ENCODE data around the gene NSRP1. TPM values are rescaled to one million over a fixed set of nuclear protein-coding genes. Genes with fewer than 3 reads are reported as not detected.

The NSRP1 gene
- polyA plus RNA-seq, 3 donors: 7.2 to 19.9 (median 11.7) TPM

DNA sequence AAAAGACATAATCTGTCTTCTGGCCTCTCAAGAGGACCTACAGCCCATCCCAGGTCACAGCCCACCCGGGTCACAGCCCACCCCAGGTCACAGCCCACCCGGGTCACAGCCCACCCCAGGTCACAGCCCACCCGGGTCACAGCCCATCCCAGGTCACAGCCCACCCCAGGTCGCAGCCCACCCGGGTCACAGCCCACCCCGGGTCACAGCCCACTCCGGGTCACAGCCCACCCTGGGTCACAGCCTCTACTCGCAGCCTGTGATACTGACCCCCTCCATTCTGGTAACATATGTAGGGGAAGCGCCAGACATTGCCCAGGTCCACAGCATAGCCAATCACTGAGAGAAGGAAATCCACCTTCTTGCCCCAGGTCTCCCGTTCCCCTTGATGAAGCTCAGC is 104.7 kb downstream of the NSRP1 start:
- Mint-ChIP-seq H3K4me3 (no peak overlapping the region), H3K4me1 (no peaks in the 10 kb centered on the region), H3K27me3 (ENCODE audit: low read depth in 3 of 3) (peaks cover 5 to 10% (median 9%) of the 10 kb centered on the region in 3 donors), H3K27ac (no peak overlapping the region), H3K36me3 (no peaks in the 10 kb centered on the region), H3K9me3 (peaks cover 0 to 1% (median 0%) of the 10 kb centered on the region in 7 donors)
- H3K9me3 ChIP-seq (replicated peaks in 1 of 2; ENCODE audit: control insufficient read depth in 1 of 2, insufficient read depth in 1 of 2, low read length in 2 of 2): no peaks in the 10 kb centered on the region
- H3K36me3 ChIP-seq (replicated peaks in 1 of 2; ENCODE audit: control insufficient read depth in 1 of 2, insufficient read depth in 2 of 2, low read length in 2 of 2): no peaks in the 10 kb centered on the region
- H3K9ac ChIP-seq (ENCODE audit: insufficient read depth, low read length, poor library complexity, severe bottlenecking): no peak overlapping the region
- no peak overlapping the region for H3K4me2 ChIP-seq (replicated peaks; ENCODE audit: extremely low read depth, low read length, poor library complexity, severe bottlenecking)
- intact Hi-C loops (cut with micrococcal nuclease): no loop called here
- no peak overlapping the region for H2AFZ ChIP-seq (ENCODE audit: insufficient read depth, low read depth, low read length, poor library complexity, severe bottlenecking)
- no peaks in the 10 kb centered on the region for H3K27me3 ChIP-seq (ENCODE audit: control insufficient read depth in 2 of 2, insufficient read depth in 2 of 2, low read length in 2 of 2)
- H3K79me2 ChIP-seq (ENCODE audit: insufficient read depth, low read length): no peaks in the 10 kb centered on the region
- no peak for DNase-seq
- TF ChIP-seq, protein P1, sequence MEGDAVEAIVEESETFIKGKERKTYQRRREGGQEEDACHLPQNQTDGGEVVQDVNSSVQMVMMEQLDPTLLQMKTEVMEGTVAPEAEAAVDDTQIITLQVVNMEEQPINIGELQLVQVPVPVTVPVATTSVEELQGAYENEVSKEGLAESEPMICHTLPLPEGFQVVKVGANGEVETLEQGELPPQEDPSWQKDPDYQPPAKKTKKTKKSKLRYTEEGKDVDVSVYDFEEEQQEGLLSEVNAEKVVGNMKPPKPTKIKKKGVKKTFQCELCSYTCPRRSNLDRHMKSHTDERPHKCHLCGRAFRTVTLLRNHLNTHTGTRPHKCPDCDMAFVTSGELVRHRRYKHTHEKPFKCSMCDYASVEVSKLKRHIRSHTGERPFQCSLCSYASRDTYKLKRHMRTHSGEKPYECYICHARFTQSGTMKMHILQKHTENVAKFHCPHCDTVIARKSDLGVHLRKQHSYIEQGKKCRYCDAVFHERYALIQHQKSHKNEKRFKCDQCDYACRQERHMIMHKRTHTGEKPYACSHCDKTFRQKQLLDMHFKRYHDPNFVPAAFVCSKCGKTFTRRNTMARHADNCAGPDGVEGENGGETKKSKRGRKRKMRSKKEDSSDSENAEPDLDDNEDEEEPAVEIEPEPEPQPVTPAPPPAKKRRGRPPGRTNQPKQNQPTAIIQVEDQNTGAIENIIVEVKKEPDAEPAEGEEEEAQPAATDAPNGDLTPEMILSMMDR (IDR thresholded peaks at IDR 0.05): no peak
- WGBS (ENCODE audit: insufficient coverage): 100% methylated on average over 4 of the region's 10 CpGs
- no peak overlapping the region for H3K4me3 ChIP-seq (replicated peaks in 1 of 3; ENCODE audit: low read depth in 2 of 3, low read length in 3 of 3)
- H3K27ac ChIP-seq (ENCODE audit: low read depth in 1 of 2, low read length in 2 of 2): no peak overlapping the region
- no peaks in the 10 kb centered on the region for H4K20me1 ChIP-seq (ENCODE audit: insufficient read depth, low read length)
- H3K4me1 ChIP-seq (ENCODE audit: control insufficient read depth in 1 of 2, insufficient read depth in 2 of 2, low read length in 2 of 2): no peaks in the 10 kb centered on the region

DNA sequence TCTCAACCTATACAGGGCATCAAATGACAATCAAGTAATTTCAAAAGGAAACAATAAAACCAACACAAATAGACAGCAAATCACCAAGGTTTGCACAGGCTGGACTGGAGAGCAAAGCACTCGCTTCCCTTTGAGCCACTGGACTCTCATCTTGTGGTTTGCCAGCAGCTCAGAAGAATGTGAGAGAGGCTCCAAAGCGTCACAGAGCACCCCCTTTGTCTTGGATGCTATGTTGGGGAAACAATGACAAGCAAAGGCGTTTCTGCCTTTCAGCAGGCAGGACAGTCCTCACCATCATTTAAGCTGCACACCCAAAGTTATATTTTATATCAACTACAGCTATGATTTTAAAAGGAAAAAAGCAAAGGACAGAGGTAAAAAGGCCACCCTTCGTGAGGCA is 105.6 kb downstream of the NSRP1 start:
- H3K27ac ChIP-seq (ENCODE audit: low read depth in 1 of 2, low read length in 2 of 2): no peak overlapping the region
- H2AFZ ChIP-seq (ENCODE audit: insufficient read depth, low read depth, low read length, poor library complexity, severe bottlenecking): no peak overlapping the region
- no peak overlapping the region for H3K4me3 ChIP-seq (replicated peaks in 1 of 3; ENCODE audit: low read depth in 2 of 3, low read length in 3 of 3)
- no peak overlapping the region for H3K4me2 ChIP-seq (replicated peaks; ENCODE audit: extremely low read depth, low read length, poor library complexity, severe bottlenecking)
- WGBS (ENCODE audit: insufficient coverage): 100% methylated on average over 1 of the region's 4 CpGs
- Mint-ChIP-seq H3K27ac (no peak overlapping the region), H3K4me3 (no peak overlapping the region), H3K36me3 (no peaks in the 10 kb centered on the region), H3K4me1 (no peaks in the 10 kb centered on the region), H3K27me3 (ENCODE audit: low read depth in 3 of 3) (peaks cover 5 to 10% (median 9%) of the 10 kb centered on the region in 3 donors), H3K9me3 (peaks cover 0 to 1% (median 0%) of the 10 kb centered on the region in 7 donors)
- H3K27me3 ChIP-seq (ENCODE audit: control insufficient read depth in 2 of 2, insufficient read depth in 2 of 2, low read length in 2 of 2): no peaks in the 10 kb centered on the region
- intact Hi-C loops (cut with micrococcal nuclease): no loop called here
- H3K79me2 ChIP-seq (ENCODE audit: insufficient read depth, low read length): no peaks in the 10 kb centered on the region
- no peaks in the 10 kb centered on the region for H4K20me1 ChIP-seq (ENCODE audit: insufficient read depth, low read length)
- no peaks in the 10 kb centered on the region for H3K9me3 ChIP-seq (replicated peaks in 1 of 2; ENCODE audit: control insufficient read depth in 1 of 2, insufficient read depth in 1 of 2, low read length in 2 of 2)
- TF ChIP-seq, protein P1 (IDR thresholded peaks at IDR 0.05): no peak
- no peak overlapping the region for H3K9ac ChIP-seq (ENCODE audit: insufficient read depth, low read length, poor library complexity, severe bottlenecking)
- no peaks in the 10 kb centered on the region for H3K36me3 ChIP-seq (replicated peaks in 1 of 2; ENCODE audit: control insufficient read depth in 1 of 2, insufficient read depth in 2 of 2, low read length in 2 of 2)
- H3K4me1 ChIP-seq (ENCODE audit: control insufficient read depth in 1 of 2, insufficient read depth in 2 of 2, low read length in 2 of 2): no peaks in the 10 kb centered on the region
- no peak for DNase-seq

Data from CD14-positive monocyte (primary cell).